Adipocyte (in vitro differentiated cells): ENCODE data around the gene FAM72D.
"Not testable (repeated sequence)": the region's sequence is repeated elsewhere in the genome, so short reads cannot be mapped to it uniquely, and the experiment has no call there.

Source experiments
- DNase-seq: peaks from one replicate; pipeline ENCODE4 v3.0.0-alpha.2; 2015; ENCODE audit warnings: low read depth
- H3K27me3 ChIP-seq: replicated peaks from 2 replicates; pipeline ENCODE4 v1.7.0; 2013; ENCODE audit warnings: mild to moderate bottlenecking, low read length, moderate library complexity; ENCODE audit not compliant: control insufficient read depth, insufficient read depth
- H3K36me3 ChIP-seq: 2 replicates; pipeline ENCODE4 v1.7.0; 2013; ENCODE audit warnings: low read length, mild to moderate bottlenecking, moderate library complexity; ENCODE audit not compliant: control insufficient read depth, insufficient read depth, severe bottlenecking
- H3K4me1 ChIP-seq: 2 replicates; pipeline ENCODE4 v1.7.0; 2013; ENCODE audit warnings: mild to moderate bottlenecking, low read length, moderate library complexity; ENCODE audit not compliant: control insufficient read depth, insufficient read depth
- H3K4me3 ChIP-seq: 2 replicates; pipeline ENCODE4 v1.7.0; 2013; ENCODE audit warnings: mild to moderate bottlenecking, low read length, moderate library complexity
- H3K9ac ChIP-seq: 2 replicates; pipeline ENCODE4 v1.7.0; 2013; ENCODE audit warnings: mild to moderate bottlenecking, low read length, moderate library complexity
- H3K9me3 ChIP-seq: 2 replicates; pipeline ENCODE4 v1.7.0; 2013; ENCODE audit warnings: mild to moderate bottlenecking, low read length, moderate library complexity; ENCODE audit not compliant: control insufficient read depth

The FAM72D gene

DNA sequence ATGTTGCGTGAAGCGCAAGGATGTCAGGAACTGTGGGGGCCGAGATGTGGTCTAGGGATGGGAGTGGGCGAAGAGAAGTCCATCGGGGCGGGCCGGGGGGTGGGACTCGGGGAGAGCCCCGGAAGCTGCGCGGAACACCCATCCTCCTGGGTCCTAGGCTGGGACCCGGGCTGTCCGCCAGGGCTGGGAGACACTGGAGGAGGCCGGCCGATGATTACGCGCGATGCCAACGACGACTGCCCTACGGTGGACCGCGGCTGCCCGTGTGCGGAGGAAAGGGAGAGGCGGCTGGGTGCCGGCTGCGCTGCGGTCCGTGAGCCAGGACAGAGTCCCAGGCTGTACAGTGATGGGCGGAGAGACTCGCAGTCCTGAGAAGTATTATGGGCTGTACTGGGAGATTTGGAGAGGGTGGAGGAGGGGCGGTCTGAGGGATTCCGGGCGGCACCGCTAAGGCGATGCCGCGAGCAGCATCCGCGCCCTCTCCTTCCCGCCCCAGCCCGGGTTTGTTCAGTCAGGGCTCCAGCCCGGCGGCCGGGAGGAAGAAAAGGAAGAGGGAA is 1.0 kb upstream of the FAM72D start:
- not testable (repeated sequence) for H3K9ac ChIP-seq, H3K9me3 ChIP-seq, H3K36me3 ChIP-seq, DNase-seq, H3K4me1 ChIP-seq, H3K27me3 ChIP-seq
- H3K4me3 ChIP-seq: peak overlapping the region; percentile 61

- not testable (repeated sequence) for H3K9me3 ChIP-seq, DNase-seq, H3K36me3 ChIP-seq, H3K27me3 ChIP-seq, H3K4me3 ChIP-seq, H3K4me1 ChIP-seq, H3K9ac ChIP-seq
These were observed 6.0 kb downstream of the FAM72D start for GRCh38 chr1:145101725-145102124.

DNA sequence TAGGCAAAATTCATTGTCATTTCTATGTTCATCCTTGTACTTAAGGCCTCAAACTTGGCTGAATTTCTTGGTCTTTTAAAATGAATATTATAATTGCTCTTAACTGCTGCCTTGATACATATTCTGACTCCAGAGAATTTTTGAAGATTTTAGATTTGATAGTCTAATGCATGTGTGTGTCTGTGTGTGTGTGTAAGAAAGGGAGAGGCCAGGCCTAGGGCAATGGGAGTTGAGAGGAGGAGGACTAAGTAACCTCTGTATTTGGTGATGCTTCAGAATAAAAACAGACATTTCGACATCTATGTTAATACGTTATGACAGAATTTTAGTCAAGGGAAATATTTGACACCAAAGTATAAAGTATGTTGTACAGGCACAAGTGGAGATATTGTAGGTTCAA is 7.5 kb downstream of the FAM72D start:
- H3K36me3 ChIP-seq, H3K9me3 ChIP-seq, H3K4me3 ChIP-seq, H3K9ac ChIP-seq, H3K27me3 ChIP-seq, H3K4me1 ChIP-seq, DNase-seq: not testable (repeated sequence)

DNA sequence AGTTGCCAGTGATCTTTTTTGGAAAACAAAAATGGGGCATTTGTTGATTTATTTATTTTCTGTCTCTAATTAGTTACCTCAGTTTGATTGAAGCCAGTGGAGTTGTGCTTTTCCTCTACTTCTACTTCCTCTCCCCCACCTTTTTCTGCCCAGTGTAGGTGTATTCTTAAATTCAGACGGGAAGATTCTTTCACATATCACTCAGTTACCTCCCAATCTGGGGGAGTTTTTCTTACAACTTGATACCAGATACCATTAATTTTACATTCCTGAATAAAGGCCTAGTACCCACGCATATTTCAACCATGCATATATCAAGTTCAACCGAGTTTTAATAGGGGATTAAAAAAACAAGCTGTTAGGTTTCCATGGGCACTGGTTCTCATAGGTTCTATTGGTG is 15.9 kb downstream of the FAM72D start:
- not testable (repeated sequence) for H3K27me3 ChIP-seq, H3K9me3 ChIP-seq, DNase-seq, H3K4me3 ChIP-seq, H3K36me3 ChIP-seq, H3K4me1 ChIP-seq, H3K9ac ChIP-seq

GRCh38 chr1:145112703-145113102 is 16.9 kb downstream of the FAM72D start:
- not testable (repeated sequence) for H3K9ac ChIP-seq, H3K4me3 ChIP-seq, H3K27me3 ChIP-seq, H3K9me3 ChIP-seq, DNase-seq, H3K4me1 ChIP-seq, H3K36me3 ChIP-seq

GRCh38 chr1:145114560-145115057 is 18.8 kb downstream of the FAM72D start:
- not testable (repeated sequence) for H3K36me3 ChIP-seq, H3K4me1 ChIP-seq, DNase-seq, H3K9ac ChIP-seq, H3K27me3 ChIP-seq, H3K9me3 ChIP-seq, H3K4me3 ChIP-seq

GRCh38 chr1:145115587-145116493 is 20.1 kb downstream of the FAM72D start:
- not testable (repeated sequence) for H3K36me3 ChIP-seq, DNase-seq, H3K9me3 ChIP-seq, H3K27me3 ChIP-seq, H3K4me3 ChIP-seq, H3K4me1 ChIP-seq, H3K9ac ChIP-seq

GRCh38 chr1:145119842-145120241 is 24.1 kb downstream of the FAM72D start:
- DNase-seq, H3K27me3 ChIP-seq, H3K9ac ChIP-seq, H3K9me3 ChIP-seq, H3K36me3 ChIP-seq, H3K4me3 ChIP-seq, H3K4me1 ChIP-seq: not testable (repeated sequence)

DNA sequence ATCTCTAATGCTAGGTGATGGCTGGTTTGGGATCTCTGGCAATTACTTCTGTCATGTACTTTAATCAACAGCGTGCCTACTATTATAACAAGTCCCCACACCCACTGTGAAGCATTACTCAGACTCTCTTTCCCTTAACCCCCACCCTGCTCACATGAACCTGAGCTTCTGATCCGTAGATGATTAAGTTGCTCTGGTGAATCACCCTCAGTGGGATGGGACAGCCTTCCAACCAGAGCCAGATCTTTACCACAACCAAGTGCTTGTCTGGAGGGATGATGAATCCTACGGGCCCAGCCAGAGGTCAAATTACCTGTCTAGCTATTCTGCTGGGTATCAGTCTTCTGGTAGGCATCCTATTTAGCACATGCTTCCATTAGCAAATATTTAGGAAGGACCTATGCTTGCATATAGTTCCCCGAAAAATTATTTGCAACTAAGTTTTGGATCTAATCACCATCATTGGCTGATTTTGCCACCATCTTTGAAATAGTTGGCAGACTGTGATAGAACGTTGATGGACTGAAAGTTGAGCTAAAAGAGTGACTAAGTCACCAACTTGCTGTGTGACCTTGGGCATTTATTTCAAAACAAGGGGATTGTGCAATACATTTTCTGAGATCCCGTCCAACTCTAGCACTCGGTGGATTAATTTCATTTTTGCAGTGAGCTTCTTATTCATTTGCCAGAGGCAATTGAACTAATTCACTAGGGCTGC is 26.7 kb downstream of the FAM72D start:
- H3K9me3 ChIP-seq, H3K4me1 ChIP-seq, DNase-seq, H3K36me3 ChIP-seq, H3K4me3 ChIP-seq, H3K27me3 ChIP-seq, H3K9ac ChIP-seq: not testable (repeated sequence)

GRCh38 chr1:145123062-145123395 is 27.3 kb downstream of the FAM72D start:
- H3K4me1 ChIP-seq, H3K36me3 ChIP-seq, H3K27me3 ChIP-seq, H3K4me3 ChIP-seq, DNase-seq, H3K9ac ChIP-seq, H3K9me3 ChIP-seq: not testable (repeated sequence)

GRCh38 chr1:145123992-145124641 is 28.3 kb downstream of the FAM72D start:
- H3K27me3 ChIP-seq, H3K36me3 ChIP-seq, H3K4me3 ChIP-seq, DNase-seq, H3K9me3 ChIP-seq, H3K4me1 ChIP-seq, H3K9ac ChIP-seq: not testable (repeated sequence)
